Stimulated activated CD8-positive, alpha-beta memory T cell treated with anti-CD3 and anti-CD28 coated beads, Interleukin-4, amount 100 ng/mL, for 4 hours (primary cell): Measurements from ENCODE around the gene PSMB11.
"Not testable (repeated sequence)": the region's sequence is repeated elsewhere in the genome, so short reads cannot be mapped to it uniquely, and the experiment has no call there.

ENCODE experiments used
- DNase-seq, 2 donors: peaks; one replicate each; pipeline ENCODE4 v3.0.0-alpha.2; 2020; ENCODE audit warnings: low read depth in 2 of 2, low spot score in 1 of 2

Gene PSMB11

GRCh38 chr14:23042162-23042965, at the start of gene PSMB11:
PSMB11 (plus strand) TSS chr14:23042212; CDS start chr14:23042226, 14 bp downstream.
- DNase-seq = no peak

- no peak for DNase-seq
Measured at GRCh38 chr14:22993517-22993916, 48.5 kb upstream of the PSMB11 start.

- DNase-seq = no peak
Measured at GRCh38 chr14:22994762-22995275, 47.2 kb upstream of the PSMB11 start.

- no peak for DNase-seq
Measured at GRCh38 chr14:22995889-22996625, 46.0 kb upstream of the PSMB11 start.

GRCh38 chr14:22996768-22997654, 45.0 kb upstream of the PSMB11 start:
- no peak for DNase-seq

GRCh38 chr14:22997676-22998323, 44.2 kb upstream of the PSMB11 start:
- DNase-seq = no peak

- no peak for DNase-seq
Measured at GRCh38 chr14:22998329-22999012, 43.5 kb upstream of the PSMB11 start.

- no peak for DNase-seq
Measured at GRCh38 chr14:23000860-23001259, 41.2 kb upstream of the PSMB11 start.

GRCh38 chr14:23002592-23002991, 39.4 kb upstream of the PSMB11 start:
- no peak for DNase-seq

GRCh38 chr14:23004274-23004673, 37.7 kb upstream of the PSMB11 start:
- not testable (repeated sequence) for DNase-seq

- DNase-seq = no peak
Measured at GRCh38 chr14:23005451-23006187, 36.4 kb upstream of the PSMB11 start.

- DNase-seq = no peak
Measured at GRCh38 chr14:23006188-23006534, 35.9 kb upstream of the PSMB11 start.

- peak; percentile 89 to 95 for DNase-seq
Measured at GRCh38 chr14:23006544-23007419, 35.2 kb upstream of the PSMB11 start.

- DNase-seq = no peak
Measured at GRCh38 chr14:23008831-23009230, 33.2 kb upstream of the PSMB11 start.

- no peak for DNase-seq
Measured at GRCh38 chr14:23009483-23009938, 32.5 kb upstream of the PSMB11 start.

GRCh38 chr14:23009939-23010726, 31.9 kb upstream of the PSMB11 start, which contains the start of gene C14orf93:
C14orf93 (minus strand) TSS chr14:23010143; CDS start chr14:22999023, 11,120 bp downstream.
- DNase-seq = peak; percentile 49 to 68

GRCh38 chr14:23013054-23013748, 28.8 kb upstream of the PSMB11 start:
- DNase-seq = no peak
